GM23248 (cell line): Measurements from ENCODE around the gene UMAD1.

ENCODE experiments used
- EZH2 ChIP-seq: fragments of 200-600 bp; sonication (generic); IDR thresholded peaks from 2 replicates; pipeline ENCODE4 v1.6.1; 2018; ENCODE audit warnings: antibody characterized with exemption, mild to moderate bottlenecking; ENCODE audit not compliant: insufficient read depth, poor library complexity, severe bottlenecking
- EZH2phosphoT487 ChIP-seq: fragments of 200-600 bp; sonication (generic); IDR thresholded peaks from 2 replicates; pipeline ENCODE4 v1.6.1; 2018; ENCODE audit warnings: antibody characterized with exemption, moderate library complexity, mild to moderate bottlenecking, low read depth; ENCODE audit not compliant: insufficient read depth

DNA sequence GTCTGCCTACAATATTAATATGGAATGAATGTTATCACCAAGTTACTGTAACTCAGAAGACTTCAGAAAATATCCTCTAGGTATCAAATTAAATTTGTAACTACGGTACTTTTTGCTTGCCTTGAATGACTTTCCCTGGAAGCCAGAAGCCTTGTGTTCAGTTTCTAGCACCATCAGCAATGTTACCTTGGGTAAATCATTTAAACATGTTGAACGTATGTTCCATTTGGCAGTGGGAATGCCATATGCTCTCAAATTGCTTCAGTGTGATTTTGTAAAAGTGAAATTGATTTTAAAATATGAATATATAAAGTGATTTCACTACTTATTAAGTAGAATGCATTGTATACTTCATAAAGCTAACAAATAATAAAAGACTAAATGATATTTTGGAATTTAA is 66.7 kb downstream of the UMAD1 start:
- no peak for TF ChIP-seq EZH2
- TF ChIP-seq EZH2phosphoT487, result no peak
